ENCODE data around the gene SPEF2.

GRCh38 chr5:35745660-35746059 is 128.0 kb downstream of the SPEF2 start:
- TF ChIP-seq CTCF (IDR thresholded peaks at IDR 0.05) (no peak), POLR2AphosphoS5 (IDR thresholded peaks at IDR 0.05) (no peak), POLR2A (IDR thresholded peaks at IDR 0.05) (no peak)
